ENCODE data around the gene SEC23IP.

Gene SEC23IP

GRCh38 chr10:119849944-119850343 is 42.6 kb upstream of the SEC23IP start:
- H3K36me3 ChIP-seq (ENCODE audit: low read length), result peaks cover 64% of the 10 kb centered on the region
- TF ChIP-seq EZH2phosphoT487 (conservative IDR thresholded peaks at IDR 0.05; ENCODE audit: low read length), result no peak
- H3K27ac ChIP-seq (ENCODE audit: low read depth, low read length), result no peak overlapping the region
- no peak overlapping the region for H3K4me3 ChIP-seq (ENCODE audit: insufficient read depth, low read length, poor library complexity, severe bottlenecking)
- no peak overlapping the region for H3K9ac ChIP-seq (ENCODE audit: low read length)
- H4K20me1 ChIP-seq (ENCODE audit: low read depth, low read length), result no peaks in the 10 kb centered on the region
- H3K4me2 ChIP-seq (ENCODE audit: low read depth, low read length, poor library complexity, severe bottlenecking), result no peak overlapping the region
- 0 out of 2 replicates have a peak, but pooled peaks cover 5% of the 10 kb centered on the region for H3F3A ChIP-seq (ENCODE audit: insufficient read depth)
- no peaks in the 10 kb centered on the region for H3K27me3 ChIP-seq (ENCODE audit: low read length)
- no peak overlapping the region for H2AFZ ChIP-seq (ENCODE audit: low read depth, low read length, severe bottlenecking)
- H3K79me2 ChIP-seq (ENCODE audit: insufficient read depth, low read length), result no peaks in the 10 kb centered on the region
- H3K9me3 ChIP-seq (ENCODE audit: insufficient read depth, low read length), result no peaks in the 10 kb centered on the region
- H3K9me2 ChIP-seq (replicated peaks; ENCODE audit: insufficient read depth, low read length), result no peaks in the 10 kb centered on the region

GRCh38 chr10:119852277-119852676 is 40.3 kb upstream of the SEC23IP start:
- no peaks in the 10 kb centered on the region for H3K9me3 ChIP-seq (ENCODE audit: insufficient read depth, low read length)
- H3K9me2 ChIP-seq (replicated peaks; ENCODE audit: insufficient read depth, low read length), result no peaks in the 10 kb centered on the region
- TF ChIP-seq EZH2phosphoT487 (conservative IDR thresholded peaks at IDR 0.05; ENCODE audit: low read length), result no peak
- no peak for TF ChIP-seq CTCF (IDR thresholded peaks at IDR 0.05; ENCODE audit: insufficient read depth, low read length, poor library complexity, severe bottlenecking)
- no peak overlapping the region for H3K27ac ChIP-seq (ENCODE audit: low read depth, low read length)
- H3K4me3 ChIP-seq (ENCODE audit: insufficient read depth, low read length, poor library complexity, severe bottlenecking), result no peak overlapping the region
- H3K4me2 ChIP-seq (ENCODE audit: low read depth, low read length, poor library complexity, severe bottlenecking), result no peak overlapping the region
- H3K79me2 ChIP-seq (ENCODE audit: insufficient read depth, low read length), result peaks cover 3% of the 10 kb centered on the region; the same call in 1 of the 2 replicates
- no peak overlapping the region for H2AFZ ChIP-seq (ENCODE audit: low read depth, low read length, severe bottlenecking)
- H3K9ac ChIP-seq (ENCODE audit: low read length), result no peak overlapping the region
- peaks cover 56% of the 10 kb centered on the region for H3K36me3 ChIP-seq (ENCODE audit: low read length)
- H4K20me1 ChIP-seq (ENCODE audit: low read depth, low read length), result no peaks in the 10 kb centered on the region
- H3F3A ChIP-seq (ENCODE audit: insufficient read depth), result peaks cover 8% of the 10 kb centered on the region; the same call in 1 of the 2 replicates
- no peaks in the 10 kb centered on the region for H3K27me3 ChIP-seq (ENCODE audit: low read length)

- no peaks in the 10 kb centered on the region for H4K20me1 ChIP-seq (ENCODE audit: low read depth, low read length)
Measured at GRCh38 chr10:119852822-119853221, 39.7 kb upstream of the SEC23IP start.

More at GRCh38 chr10:119852822-119853221, 39.7 kb upstream of the SEC23IP start:
- peaks cover 56% of the 10 kb centered on the region for H3K36me3 ChIP-seq (ENCODE audit: low read length)
- H3K4me3 ChIP-seq (ENCODE audit: insufficient read depth, low read length, poor library complexity, severe bottlenecking), result no peak overlapping the region
- no peaks in the 10 kb centered on the region for H3K27me3 ChIP-seq (ENCODE audit: low read length)
- no peaks in the 10 kb centered on the region for H3K9me3 ChIP-seq (ENCODE audit: insufficient read depth, low read length)
- no peak overlapping the region for H3K4me2 ChIP-seq (ENCODE audit: low read depth, low read length, poor library complexity, severe bottlenecking)
- no peak overlapping the region for H2AFZ ChIP-seq (ENCODE audit: low read depth, low read length, severe bottlenecking)
- H3F3A ChIP-seq (ENCODE audit: insufficient read depth), result peaks cover 9% of the 10 kb centered on the region; the same call in 1 of the 2 replicates
- no peaks in the 10 kb centered on the region for H3K9me2 ChIP-seq (replicated peaks; ENCODE audit: insufficient read depth, low read length)
- peaks cover 8% of the 10 kb centered on the region for H3K79me2 ChIP-seq (ENCODE audit: insufficient read depth, low read length)
- no peak overlapping the region for H3K9ac ChIP-seq (ENCODE audit: low read length)
- H3K27ac ChIP-seq (ENCODE audit: low read depth, low read length), result no peak overlapping the region
- TF ChIP-seq CTCF (IDR thresholded peaks at IDR 0.05; ENCODE audit: insufficient read depth, low read length, poor library complexity, severe bottlenecking) (no peak), EZH2phosphoT487 (conservative IDR thresholded peaks at IDR 0.05; ENCODE audit: low read length) (no peak)

Measured in SU-DHL-6 (cell line).